AG09309 (cell line): ENCODE measurements around the gene PTGDR2.

Experiments used
- DNase-seq: peaks from one replicate; pipeline ENCODE4 v3.0.0-alpha.2; 2010; ENCODE audit warnings: low read depth
- H3K4me3 ChIP-seq: 2 replicates; pipeline ENCODE4 v1.5.1; 2011; ENCODE audit warnings: mild to moderate bottlenecking, low read depth, low read length, moderate library complexity; ENCODE audit not compliant: control insufficient read depth
- CTCF ChIP-seq: IDR thresholded peaks from 2 replicates; pipeline ENCODE4 v1.5.1; 2011; ENCODE audit warnings: mild to moderate bottlenecking, low read depth, low read length, inconsistent platforms; ENCODE audit not compliant: insufficient read depth, control insufficient read depth; ENCODE audit errors: missing control alignments

Gene PTGDR2

GRCh38 chr11:60897496-60897895, 41.7 kb upstream of the PTGDR2 start:
- DNase-seq = no peak
- TF ChIP-seq CTCF = no peak
- H3K4me3 ChIP-seq = no peak overlapping the region

- TF ChIP-seq CTCF = no peak
- DNase-seq = no peak
- no peak overlapping the region for H3K4me3 ChIP-seq
These were observed 39.9 kb upstream of the PTGDR2 start for GRCh38 chr11:60895687-60896086.

- TF ChIP-seq CTCF = no peak
- DNase-seq = no peak
- no peak overlapping the region for H3K4me3 ChIP-seq
These were observed 35.5 kb upstream of the PTGDR2 start for GRCh38 chr11:60891103-60891741.

- no peak overlapping the region for H3K4me3 ChIP-seq
- no peak for DNase-seq
- TF ChIP-seq CTCF = no peak
These were observed 34.9 kb upstream of the PTGDR2 start for GRCh38 chr11:60890696-60891095.

GRCh38 chr11:60889869-60890311, 34.1 kb upstream of the PTGDR2 start:
- H3K4me3 ChIP-seq = no peak overlapping the region
- DNase-seq = no peak
- TF ChIP-seq CTCF = no peak

GRCh38 chr11:60887556-60887955, 31.8 kb upstream of the PTGDR2 start:
- peak; percentile 75 for TF ChIP-seq CTCF
- no peak for DNase-seq
- H3K4me3 ChIP-seq = no peak overlapping the region
